ENCODE data around the gene TIAM2. TPM values are rescaled to one million over a fixed set of nuclear protein-coding genes. Genes with fewer than 3 reads are reported as not detected.
A peak's percentile ranks its signal among the peaks of the same experiment; 100 is the strongest.

Gene TIAM2
- total RNA-seq, 2 donors from 2014 or later, result 5.1 to 6.7 TPM

- Histone ChIP-seq H3K27me3 (no peaks in the 10 kb centered on the region), H3K9ac (ENCODE audit: low read depth in 2 of 2, low read length in 2 of 2) (no peak overlapping the region), H3K4me3 (no peak overlapping the region), H3K36me3 (no peaks in the 10 kb centered on the region), H3K27ac (peak overlapping the region; percentile 20), H3K9me3 (no peaks in the 10 kb centered on the region), H3K4me1 (no peaks in the 10 kb centered on the region)
- DNase-seq, result no peak
- intact Hi-C loops (cut with DNase I), result no loop called here
- no peak for TF ChIP-seq CTCF (IDR thresholded peaks at IDR 0.05)
Measured at GRCh38 chr6:155143578-155144106, 148.5 kb downstream of the TIAM2 start.

- Histone ChIP-seq H3K9ac (ENCODE audit: low read depth in 2 of 2, low read length in 2 of 2) (no peak overlapping the region), H3K4me3 (no peak overlapping the region), H3K9me3 (no peaks in the 10 kb centered on the region), H3K27me3 (no peaks in the 10 kb centered on the region), H3K36me3 (no peaks in the 10 kb centered on the region), H3K27ac (no peak overlapping the region), H3K4me1 (no peaks in the 10 kb centered on the region)
- no peak for TF ChIP-seq CTCF (IDR thresholded peaks at IDR 0.05)
- intact Hi-C loops (cut with DNase I), result no loop called here
- no peak for DNase-seq
Measured at GRCh38 chr6:155146205-155146604, 151.1 kb downstream of the TIAM2 start.

- DNase-seq, result no peak
- Histone ChIP-seq H3K27ac (no peak overlapping the region), H3K9me3 (no peaks in the 10 kb centered on the region), H3K36me3 (no peaks in the 10 kb centered on the region), H3K9ac (ENCODE audit: low read depth in 2 of 2, low read length in 2 of 2) (no peak overlapping the region), H3K4me1 (no peaks in the 10 kb centered on the region), H3K4me3 (no peak overlapping the region), H3K27me3 (no peaks in the 10 kb centered on the region)
- intact Hi-C loops (cut with DNase I), result no loop called here
- TF ChIP-seq CTCF (IDR thresholded peaks at IDR 0.05), result no peak
Measured at GRCh38 chr6:155147958-155148663, 153.0 kb downstream of the TIAM2 start.

GRCh38 chr6:155150967-155151671 is 156.0 kb downstream of the TIAM2 start:
- no peaks in the 10 kb centered on the region for H3K9me3 ChIP-seq
- H3K4me3 ChIP-seq, result no peak overlapping the region
- H3K36me3 ChIP-seq, result no peaks in the 10 kb centered on the region
- no peak for DNase-seq
- H3K9ac ChIP-seq (ENCODE audit: low read depth in 2 of 2, low read length in 2 of 2), result no peak overlapping the region
- no peaks in the 10 kb centered on the region for H3K27me3 ChIP-seq
- TF ChIP-seq CTCF (IDR thresholded peaks at IDR 0.05), result no peak
- H3K27ac ChIP-seq, result no peak overlapping the region
- no peaks in the 10 kb centered on the region for H3K4me1 ChIP-seq
- intact Hi-C loops (cut with DNase I), result no loop called here

GRCh38 chr6:155152211-155153076 is 157.3 kb downstream of the TIAM2 start:
- H3K27me3 ChIP-seq, result no peaks in the 10 kb centered on the region
- H3K27ac ChIP-seq, result no peak overlapping the region
- no peaks in the 10 kb centered on the region for H3K9me3 ChIP-seq
- no peaks in the 10 kb centered on the region for H3K36me3 ChIP-seq
- no peak for TF ChIP-seq CTCF (IDR thresholded peaks at IDR 0.05)
- H3K9ac ChIP-seq (ENCODE audit: low read depth in 2 of 2, low read length in 2 of 2), result no peak overlapping the region
- H3K4me3 ChIP-seq, result no peak overlapping the region
- no peak for DNase-seq
- H3K4me1 ChIP-seq, result no peaks in the 10 kb centered on the region
- intact Hi-C loops (cut with DNase I), result no loop called here
